Peyer's patch (tissue), 4 donors: ENCODE measurements around the gene RNF217. TPM values are rescaled to one million over a fixed set of nuclear protein-coding genes. Genes with fewer than 3 reads are reported as not detected.
A peak's percentile ranks its signal among the peaks of the same experiment; 100 is the strongest.

Experiments
- DNase-seq, 3 donors: peaks; one replicate each; pipeline ENCODE4 v3.0.0-alpha.2; 2017 to 2019
- H3K27ac ChIP-seq, 4 donors: fragments of 200-600 bp; sonication (generic); one replicate each; pipeline ENCODE4 v1.5.1; 2016 to 2019
- H3K27me3 ChIP-seq, 2 donors: fragments of 200-600 bp; sonication (generic); one replicate each; pipeline ENCODE4 v1.5.1; 2019
- H3K36me3 ChIP-seq, 3 donors: fragments of 200-600 bp; sonication (generic); one replicate each; pipeline ENCODE4 v1.5.1; 2016 to 2019
- H3K4me1 ChIP-seq, 4 donors: fragments of 200-600 bp; sonication (generic); one replicate each; pipeline ENCODE4 v1.5.1; 2016 to 2019
- H3K4me3 ChIP-seq, 4 donors: fragments of 200-600 bp; sonication (generic); 1 replicate in 3 of 4; 2 replicates in 1 of 4; pipeline ENCODE4 v1.5.1; 2016 to 2019; ENCODE audit warnings: mild to moderate bottlenecking in 1 of 4
- H3K9me3 ChIP-seq, 4 donors: fragments of 200-600 bp; sonication (generic); one replicate each; pipeline ENCODE4 v1.5.1; 2016 to 2019; ENCODE audit warnings: mild to moderate bottlenecking in 1 of 4
- POLR2A ChIP-seq, 2 donors: fragments of 450-650 bp; IDR thresholded peaks; one replicate each; pipeline ENCODE4 v1.5.1; 2017; ENCODE audit warnings: antibody characterized with exemption in 2 of 2, mild to moderate bottlenecking in 2 of 2, moderate library complexity in 2 of 2
- total RNA-seq, 4 donors: library from RNA; depleted of rRNA; stranded (reverse); fragments of >200 nt; gene quantifications; one replicate each; pipeline ENCODE4 v1.1.0, GENCODE V29; 2016
- TF ChIP-seq, protein P1 (sequence below), 6 experiments: fragments of 450-650 bp in 4 of 6; fragments of 200-600 bp in 2 of 6; sonication (generic) in 1 of 6; IDR thresholded peaks; one replicate each; pipeline ENCODE4 v1.5.1; 2017 to 2019; ENCODE audit warnings: antibody characterized with exemption in 6 of 6, mild to moderate bottlenecking in 3 of 6, moderate library complexity in 1 of 6

RNF217 gene
- total RNA-seq, 4 donors from 2014 or later = 7.4 to 60.1 (median 23.5) TPM

DNA sequence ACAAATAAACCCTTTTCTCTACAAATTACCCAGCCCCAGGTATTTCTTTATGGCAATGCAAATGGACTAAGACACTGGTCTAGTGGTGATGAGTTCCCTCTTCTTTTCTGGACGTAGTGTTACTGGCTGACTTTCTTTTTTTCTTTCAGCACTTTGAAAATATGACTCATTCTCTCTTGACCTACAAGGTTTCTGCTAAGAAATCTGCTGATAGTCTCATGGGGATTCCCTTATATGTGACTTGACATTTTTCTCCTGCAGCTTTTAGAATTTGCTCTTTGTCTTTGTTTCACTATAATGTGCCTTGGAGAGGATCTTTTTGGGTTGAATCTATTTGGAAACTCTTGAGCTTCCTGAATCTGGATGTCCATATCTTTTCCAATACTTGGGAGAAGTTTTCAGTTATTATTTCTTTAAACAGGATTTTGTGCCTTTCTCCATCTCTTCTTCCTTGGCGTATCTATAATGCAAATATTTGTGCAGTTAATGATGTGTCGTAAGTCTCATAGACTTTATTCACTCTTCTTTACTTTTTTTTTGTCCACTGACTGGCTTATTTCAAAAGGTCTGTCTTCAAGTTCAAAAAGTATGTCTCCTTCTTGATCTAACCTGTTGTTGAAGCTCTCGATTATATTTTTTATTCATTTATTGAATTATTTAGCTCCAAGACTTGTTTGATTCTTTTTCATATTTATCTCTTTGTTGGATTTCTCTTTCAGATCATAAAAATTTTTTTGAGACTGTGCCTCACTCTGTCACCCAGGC lies 149.2 kb downstream of the RNF217 start:
- Histone ChIP-seq H3K27me3 (no peaks in the 10 kb centered on the region), H3K4me1 (no peaks in the 10 kb centered on the region), H3K27ac (no peak overlapping the region), H3K9me3 (peaks cover 0 to 14% (median 0%) of the 10 kb centered on the region in 4 donors), H3K4me3 (no peak overlapping the region), H3K36me3 (no peaks in the 10 kb centered on the region)
- TF ChIP-seq, protein P1, sequence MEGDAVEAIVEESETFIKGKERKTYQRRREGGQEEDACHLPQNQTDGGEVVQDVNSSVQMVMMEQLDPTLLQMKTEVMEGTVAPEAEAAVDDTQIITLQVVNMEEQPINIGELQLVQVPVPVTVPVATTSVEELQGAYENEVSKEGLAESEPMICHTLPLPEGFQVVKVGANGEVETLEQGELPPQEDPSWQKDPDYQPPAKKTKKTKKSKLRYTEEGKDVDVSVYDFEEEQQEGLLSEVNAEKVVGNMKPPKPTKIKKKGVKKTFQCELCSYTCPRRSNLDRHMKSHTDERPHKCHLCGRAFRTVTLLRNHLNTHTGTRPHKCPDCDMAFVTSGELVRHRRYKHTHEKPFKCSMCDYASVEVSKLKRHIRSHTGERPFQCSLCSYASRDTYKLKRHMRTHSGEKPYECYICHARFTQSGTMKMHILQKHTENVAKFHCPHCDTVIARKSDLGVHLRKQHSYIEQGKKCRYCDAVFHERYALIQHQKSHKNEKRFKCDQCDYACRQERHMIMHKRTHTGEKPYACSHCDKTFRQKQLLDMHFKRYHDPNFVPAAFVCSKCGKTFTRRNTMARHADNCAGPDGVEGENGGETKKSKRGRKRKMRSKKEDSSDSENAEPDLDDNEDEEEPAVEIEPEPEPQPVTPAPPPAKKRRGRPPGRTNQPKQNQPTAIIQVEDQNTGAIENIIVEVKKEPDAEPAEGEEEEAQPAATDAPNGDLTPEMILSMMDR (IDR thresholded peaks at IDR 0.05) = no peak
- no peak for TF ChIP-seq POLR2A (IDR thresholded peaks at IDR 0.05)
- no peak for DNase-seq

DNA sequence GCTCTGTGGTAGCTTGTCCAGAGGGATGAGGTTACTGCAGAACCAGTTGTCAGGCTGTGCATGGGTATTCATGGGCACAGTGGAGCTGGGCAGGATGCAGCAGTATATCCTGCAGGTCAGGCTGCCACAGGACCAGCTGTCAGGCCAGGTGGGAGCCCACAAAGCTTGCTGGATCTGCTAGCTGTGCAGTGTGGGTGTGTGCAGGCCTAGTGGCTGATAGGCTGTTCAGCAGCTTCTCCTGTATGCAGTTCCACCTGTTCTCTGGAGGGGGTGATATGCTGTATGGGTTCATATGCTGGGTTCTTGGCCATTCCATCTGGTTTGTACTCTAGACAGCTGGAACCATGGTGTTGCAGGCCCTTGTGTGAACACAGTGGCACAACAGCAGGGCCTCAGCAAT lies 150.7 kb downstream of the RNF217 start:
- Histone ChIP-seq H3K4me3 (no peak overlapping the region), H3K36me3 (no peaks in the 10 kb centered on the region), H3K9me3 (peaks cover 0 to 14% (median 0%) of the 10 kb centered on the region in 4 donors), H3K27me3 (no peaks in the 10 kb centered on the region), H3K4me1 (no peaks in the 10 kb centered on the region), H3K27ac (no peak overlapping the region)
- no peak for DNase-seq
- TF ChIP-seq, protein P1 (IDR thresholded peaks at IDR 0.05) = no peak
- TF ChIP-seq POLR2A (IDR thresholded peaks at IDR 0.05) = no peak

DNA sequence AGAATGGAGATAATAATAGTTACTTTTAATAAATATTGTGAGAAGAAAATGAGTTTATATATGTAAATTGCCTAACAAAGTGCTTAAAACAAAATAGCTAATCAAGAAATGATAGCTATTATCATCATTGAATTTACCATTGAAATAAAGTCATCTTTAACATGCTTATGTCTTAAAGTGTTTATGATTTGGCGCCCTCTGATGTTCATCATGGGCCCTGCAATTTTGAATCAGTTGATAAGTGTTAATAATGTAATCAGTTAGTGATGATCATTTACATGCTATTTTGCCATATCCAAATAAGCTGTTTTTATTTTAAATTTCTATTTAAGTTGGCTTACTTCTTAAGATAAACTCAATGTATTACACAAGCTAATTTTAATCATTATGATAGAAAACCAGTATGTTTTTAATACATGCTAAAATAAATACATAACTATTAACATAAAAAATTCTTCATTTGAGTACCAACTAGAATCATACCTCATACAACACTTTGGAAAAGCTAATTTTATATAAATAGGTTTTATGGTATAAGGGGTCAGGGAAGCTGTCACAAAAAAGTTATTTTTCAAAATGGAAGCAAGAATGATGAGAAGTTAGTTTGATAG lies 152.1 kb downstream of the RNF217 start:
- Histone ChIP-seq H3K4me3 (no peak overlapping the region), H3K36me3 (no peaks in the 10 kb centered on the region), H3K27me3 (no peaks in the 10 kb centered on the region), H3K4me1 (no peaks in the 10 kb centered on the region), H3K27ac (no peak overlapping the region), H3K9me3 (peaks cover 0 to 14% (median 0%) of the 10 kb centered on the region in 4 donors)
- no peak for TF ChIP-seq POLR2A (IDR thresholded peaks at IDR 0.05)
- TF ChIP-seq, protein P1 (IDR thresholded peaks at IDR 0.05) = peak in 5 of 6 experiments; percentile 55 to 93 (median 79)
- DNase-seq = peak in 1 of 3 donors; percentile 83

DNA sequence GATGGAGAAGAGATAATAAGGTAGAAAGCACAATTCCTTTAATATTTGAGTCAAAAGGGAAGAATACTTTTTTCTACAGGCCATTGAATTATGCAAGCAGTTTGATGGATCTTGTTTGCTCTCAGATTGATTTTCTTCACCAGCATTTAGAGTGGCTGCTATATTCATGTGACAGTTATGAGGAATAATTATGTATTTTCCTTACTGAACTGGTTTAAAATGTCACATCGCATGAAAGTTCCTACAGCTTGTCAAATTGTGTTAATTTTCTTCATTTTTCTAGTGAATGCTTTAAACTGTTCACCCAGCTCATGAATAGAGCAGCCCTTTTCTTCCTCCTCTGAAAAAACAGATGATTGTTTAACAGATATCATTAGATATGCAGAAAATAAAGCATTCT lies 153.9 kb downstream of the RNF217 start:
- Histone ChIP-seq H3K36me3 (no peaks in the 10 kb centered on the region), H3K9me3 (peaks cover 0 to 9% (median 0%) of the 10 kb centered on the region in 4 donors), H3K4me1 (no peaks in the 10 kb centered on the region), H3K27me3 (no peaks in the 10 kb centered on the region), H3K4me3 (no peak overlapping the region), H3K27ac (no peak overlapping the region)
- DNase-seq = no peak
- TF ChIP-seq POLR2A (IDR thresholded peaks at IDR 0.05) = no peak
- TF ChIP-seq, protein P1 (IDR thresholded peaks at IDR 0.05) = no peak

DNA sequence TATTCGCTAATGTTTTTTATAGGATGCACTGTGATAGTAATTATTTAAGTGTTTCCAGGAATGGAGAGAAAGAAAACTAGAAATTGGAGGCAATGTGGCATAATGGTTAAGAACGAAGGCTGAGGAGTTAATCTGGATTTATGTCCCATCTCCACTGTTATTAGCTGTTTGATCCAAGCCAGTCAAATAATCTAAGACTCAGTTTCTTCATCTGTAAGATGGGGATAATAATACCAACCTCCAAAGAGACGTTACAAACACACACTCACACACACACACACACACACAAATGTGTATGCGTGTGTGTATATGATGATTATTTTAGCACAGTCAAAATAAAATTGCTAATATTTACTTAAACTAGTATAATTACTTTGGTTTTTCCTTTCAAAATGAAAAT lies 154.5 kb downstream of the RNF217 start:
- H3K9me3 ChIP-seq = peaks cover 0 to 3% (median 0%) of the 10 kb centered on the region in 4 donors
- H3K27me3 ChIP-seq = no peaks in the 10 kb centered on the region
- H3K4me1 ChIP-seq = no peaks in the 10 kb centered on the region
- no peak overlapping the region for H3K27ac ChIP-seq
- H3K36me3 ChIP-seq = no peaks in the 10 kb centered on the region
- H3K4me3 ChIP-seq = no peak overlapping the region
- DNase-seq = no peak
- TF ChIP-seq, protein P1 (IDR thresholded peaks at IDR 0.05) = no peak
- TF ChIP-seq POLR2A (IDR thresholded peaks at IDR 0.05) = no peak
